MM.1S (cell line): ENCODE measurements around the gene TBC1D8B.

Source experiments
- DNase-seq: peaks from one replicate; pipeline ENCODE4 v3.0.0-alpha.2; 2015
- H2AFZ ChIP-seq: fragments of 300-600 bp; sonication (generic); 2 replicates; pipeline ENCODE4 v1.6.0; 2016; ENCODE audit warnings: antibody characterized with exemption, low read length
- H3F3A ChIP-seq: fragments of 300-600 bp; sonication (generic); 2 replicates; pipeline ENCODE4 v1.6.1; 2016; ENCODE audit warnings: mild to moderate bottlenecking, antibody characterized with exemption, low read length, moderate library complexity, mixed read lengths; ENCODE audit not compliant: insufficient read depth
- H3K27ac ChIP-seq: fragments of 300-600 bp; sonication (generic); 2 replicates; pipeline ENCODE4 v1.5.1; 2016; ENCODE audit warnings: mild to moderate bottlenecking, low read length
- H3K27me3 ChIP-seq: fragments of 300-600 bp; sonication (generic); replicated peaks from 2 replicates; pipeline ENCODE4 v1.6.0; 2016; ENCODE audit warnings: low read length; ENCODE audit not compliant: insufficient read depth
- H3K36me3 ChIP-seq: fragments of 300-600 bp; sonication (generic); replicated peaks from 2 replicates; pipeline ENCODE4 v1.6.1; 2016; ENCODE audit warnings: mild to moderate bottlenecking, low read length, mixed read lengths; ENCODE audit not compliant: insufficient read depth
- H3K4me1 ChIP-seq: fragments of 300-600 bp; sonication (generic); 2 replicates; pipeline ENCODE4 v1.6.1; 2016; ENCODE audit warnings: low read length, mixed read lengths
- H3K4me2 ChIP-seq: fragments of 300-600 bp; sonication (generic); 2 replicates; pipeline ENCODE4 v1.6.0; 2016; ENCODE audit warnings: low read depth, low read length
- H3K4me3 ChIP-seq: fragments of 300-600 bp; sonication (generic); 2 replicates; pipeline ENCODE4 v1.5.1; 2016; ENCODE audit warnings: low read length, mixed read lengths
- H3K79me2 ChIP-seq: fragments of 300-600 bp; sonication (generic); 2 replicates; pipeline ENCODE4 v1.6.1; 2016; ENCODE audit warnings: mixed run types, low read length, mixed read lengths
- H3K9ac ChIP-seq: fragments of 300-600 bp; sonication (generic); 2 replicates; pipeline ENCODE4 v1.6.1; 2016; ENCODE audit warnings: low read length, mixed read lengths
- H3K9me2 ChIP-seq: fragments of 300-600 bp; sonication (generic); replicated peaks from 2 replicates; pipeline ENCODE4 v1.6.1; 2016; ENCODE audit warnings: mild to moderate bottlenecking, low read length, mixed read lengths; ENCODE audit not compliant: insufficient read depth
- H3K9me3 ChIP-seq: fragments of 300-600 bp; sonication (generic); replicated peaks from 2 replicates; pipeline ENCODE4 v1.6.1; 2016; ENCODE audit warnings: mild to moderate bottlenecking, low read length, mixed read lengths; ENCODE audit not compliant: insufficient read depth
- H4K20me1 ChIP-seq: fragments of 300-600 bp; sonication (generic); 2 replicates; pipeline ENCODE4 v1.6.1; 2016; ENCODE audit warnings: mild to moderate bottlenecking, low read length, moderate library complexity, mixed read lengths; ENCODE audit not compliant: insufficient read depth
- EZH2 ChIP-seq: fragments of 300-600 bp; sonication (generic); optimal IDR thresholded peaks from 2 replicates; pipeline ENCODE3; 2017; ENCODE audit warnings: low read depth, mild to moderate bottlenecking, antibody characterized with exemption, low read length, mixed read lengths
- EZH2phosphoT487 ChIP-seq: fragments of 300-600 bp; sonication (generic); IDR thresholded peaks from 2 replicates; pipeline ENCODE4 v1.6.1; 2018; ENCODE audit warnings: antibody characterized with exemption, low read length
- TF ChIP-seq, protein P1 (sequence below): fragments of 300-600 bp; sonication (generic); IDR thresholded peaks from 2 replicates; pipeline ENCODE4 v1.5.1; 2016; ENCODE audit warnings: antibody characterized with exemption, low read length, mixed read lengths

TBC1D8B gene

DNA sequence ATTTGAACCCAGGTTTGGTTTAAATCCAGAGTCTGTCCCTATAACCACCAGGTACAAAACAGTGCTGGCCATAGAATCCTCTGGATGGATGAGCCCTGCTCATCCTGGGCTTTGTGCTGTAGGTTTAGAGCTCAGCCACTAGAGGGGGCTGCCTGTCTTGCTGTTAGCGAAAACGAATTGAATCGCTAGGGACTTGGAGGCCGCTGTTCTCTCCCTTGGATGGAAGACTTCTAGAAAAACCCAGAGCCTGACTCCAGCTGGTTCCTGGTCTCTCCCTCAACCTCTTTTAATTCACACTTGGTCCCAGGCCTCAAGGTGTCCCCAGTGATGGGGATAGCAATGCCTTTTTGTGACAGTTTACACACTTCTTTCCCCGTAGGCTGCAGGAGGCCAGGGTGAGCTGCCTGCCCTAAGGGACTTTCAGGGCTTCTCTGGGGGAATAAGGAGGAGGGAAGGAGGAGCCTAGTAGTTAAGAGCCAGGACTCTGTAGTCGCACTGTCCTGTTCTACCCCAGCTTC lies 92.0 kb downstream of the TBC1D8B start:
- no peak overlapping the region for H3K27ac ChIP-seq
- no peaks in the 10 kb centered on the region for H3K36me3 ChIP-seq
- DNase-seq, result peak; percentile 69
- TF ChIP-seq, protein P1, sequence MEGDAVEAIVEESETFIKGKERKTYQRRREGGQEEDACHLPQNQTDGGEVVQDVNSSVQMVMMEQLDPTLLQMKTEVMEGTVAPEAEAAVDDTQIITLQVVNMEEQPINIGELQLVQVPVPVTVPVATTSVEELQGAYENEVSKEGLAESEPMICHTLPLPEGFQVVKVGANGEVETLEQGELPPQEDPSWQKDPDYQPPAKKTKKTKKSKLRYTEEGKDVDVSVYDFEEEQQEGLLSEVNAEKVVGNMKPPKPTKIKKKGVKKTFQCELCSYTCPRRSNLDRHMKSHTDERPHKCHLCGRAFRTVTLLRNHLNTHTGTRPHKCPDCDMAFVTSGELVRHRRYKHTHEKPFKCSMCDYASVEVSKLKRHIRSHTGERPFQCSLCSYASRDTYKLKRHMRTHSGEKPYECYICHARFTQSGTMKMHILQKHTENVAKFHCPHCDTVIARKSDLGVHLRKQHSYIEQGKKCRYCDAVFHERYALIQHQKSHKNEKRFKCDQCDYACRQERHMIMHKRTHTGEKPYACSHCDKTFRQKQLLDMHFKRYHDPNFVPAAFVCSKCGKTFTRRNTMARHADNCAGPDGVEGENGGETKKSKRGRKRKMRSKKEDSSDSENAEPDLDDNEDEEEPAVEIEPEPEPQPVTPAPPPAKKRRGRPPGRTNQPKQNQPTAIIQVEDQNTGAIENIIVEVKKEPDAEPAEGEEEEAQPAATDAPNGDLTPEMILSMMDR, result peak; percentile 85
- TF ChIP-seq EZH2phosphoT487 (no peak), EZH2 (no peak)
- H3K9me3 ChIP-seq, result no peaks in the 10 kb centered on the region
- no peaks in the 10 kb centered on the region for H4K20me1 ChIP-seq
- H3K4me2 ChIP-seq, result no peak overlapping the region; the same call in 1 of the 2 replicates
- H3K27me3 ChIP-seq, result no peaks in the 10 kb centered on the region
- no peak overlapping the region for H3K4me3 ChIP-seq
- 0 out of 2 replicates have a peak overlapping the region, but pooled peaks have one; percentile 47 for H2AFZ ChIP-seq
- no peaks in the 10 kb centered on the region for H3F3A ChIP-seq
- no peaks in the 10 kb centered on the region for H3K4me1 ChIP-seq
- no peak overlapping the region for H3K9ac ChIP-seq
- H3K79me2 ChIP-seq, result no peaks in the 10 kb centered on the region
- H3K9me2 ChIP-seq, result no peaks in the 10 kb centered on the region

DNA sequence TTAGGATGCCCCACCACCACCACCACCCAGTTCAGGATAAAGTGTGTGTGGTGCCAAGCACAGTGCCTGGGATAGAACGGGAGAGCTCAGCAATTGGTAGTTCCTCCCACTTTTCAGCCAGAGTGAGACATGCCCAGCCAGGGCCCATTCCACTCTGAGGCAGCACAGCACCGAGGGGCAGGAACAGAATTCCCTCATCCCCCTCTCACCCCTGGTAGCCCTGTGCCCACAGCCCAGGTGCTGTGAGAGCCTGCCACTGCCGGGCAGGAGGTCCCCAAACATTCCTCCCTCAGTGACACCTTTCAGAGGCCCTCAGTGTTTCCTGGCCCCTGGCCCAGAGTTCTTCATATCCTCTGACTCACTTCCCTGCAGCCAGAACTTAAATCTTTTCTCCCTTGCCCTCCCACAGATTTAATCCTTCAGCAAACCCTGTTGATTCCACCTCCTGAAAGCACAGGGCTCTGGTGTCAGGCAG lies 92.5 kb downstream of the TBC1D8B start:
- Histone ChIP-seq H3K9ac (no peak overlapping the region), H4K20me1 (no peaks in the 10 kb centered on the region), H3K79me2 (no peaks in the 10 kb centered on the region), H3K9me2 (no peaks in the 10 kb centered on the region), H3K9me3 (no peaks in the 10 kb centered on the region), H3K27me3 (no peaks in the 10 kb centered on the region), H2AFZ (0 out of 2 replicates have a peak overlapping the region, but pooled peaks have one; percentile 47), H3K4me1 (no peaks in the 10 kb centered on the region), H3K4me2 (no peak overlapping the region), H3K27ac (no peak overlapping the region), H3K4me3 (no peak overlapping the region), H3K36me3 (no peaks in the 10 kb centered on the region), H3F3A (no peaks in the 10 kb centered on the region)
- no peak for DNase-seq
- TF ChIP-seq, protein P1, result no peak
- TF ChIP-seq EZH2phosphoT487 (no peak), EZH2 (no peak)

DNA sequence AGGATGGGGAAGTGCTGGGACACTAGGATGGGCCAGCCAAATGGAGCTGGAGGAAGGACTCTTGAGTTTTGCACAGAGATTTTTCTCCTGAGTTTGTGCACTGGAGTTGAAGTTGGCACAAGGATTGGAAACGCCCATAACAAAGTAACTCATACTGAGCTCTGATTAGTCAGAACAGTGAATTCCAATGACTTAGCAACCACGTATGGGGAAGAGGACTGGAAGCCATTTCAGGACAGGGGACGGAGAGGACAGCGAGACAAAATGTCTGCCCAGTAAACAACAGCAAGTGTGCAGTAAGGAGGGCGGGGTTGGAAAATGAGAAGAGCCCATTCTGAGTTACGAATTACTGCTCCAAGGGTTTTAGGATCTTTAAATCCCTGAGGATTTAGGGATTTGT lies 94.8 kb downstream of the TBC1D8B start:
- Histone ChIP-seq H3K4me2 (no peak overlapping the region), H3K9ac (no peak overlapping the region), H3K4me1 (no peaks in the 10 kb centered on the region), H3K27ac (no peak overlapping the region), H3K36me3 (no peaks in the 10 kb centered on the region), H3K4me3 (no peak overlapping the region), H3K79me2 (no peaks in the 10 kb centered on the region), H3F3A (no peaks in the 10 kb centered on the region), H3K27me3 (no peaks in the 10 kb centered on the region), H2AFZ (no peak overlapping the region), H3K9me3 (no peaks in the 10 kb centered on the region), H3K9me2 (no peaks in the 10 kb centered on the region), H4K20me1 (no peaks in the 10 kb centered on the region)
- TF ChIP-seq, protein P1, result no peak
- no peak for TF ChIP-seq EZH2
- no peak for TF ChIP-seq EZH2phosphoT487
- no peak for DNase-seq
